ENCODE data around the gene RIMS1.
A peak's percentile ranks its signal among the peaks of the same experiment; 100 is the strongest.

RIMS1 gene

DNA sequence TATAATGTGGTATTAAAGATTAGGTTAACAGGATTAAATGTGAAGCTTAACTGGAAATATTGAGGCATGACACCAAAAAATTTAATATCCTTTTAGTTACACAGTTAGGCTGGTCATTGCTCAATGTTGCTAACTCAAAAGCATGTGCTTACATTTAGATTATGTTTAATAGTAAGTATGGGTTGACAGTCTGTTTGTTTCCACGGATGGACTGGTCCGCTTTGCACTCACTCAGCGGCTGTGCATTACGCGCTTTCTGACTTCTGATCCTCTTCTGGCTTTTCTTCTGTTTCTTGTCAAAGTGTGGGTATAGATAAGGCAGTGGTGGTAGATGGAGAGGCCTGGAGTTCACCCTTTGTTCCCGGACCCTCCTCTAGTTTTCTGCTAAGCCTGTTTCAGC, 174.9 kb downstream of the RIMS1 start:
- no peak for TF ChIP-seq CTCF (IDR thresholded peaks at IDR 0.05)

DNA sequence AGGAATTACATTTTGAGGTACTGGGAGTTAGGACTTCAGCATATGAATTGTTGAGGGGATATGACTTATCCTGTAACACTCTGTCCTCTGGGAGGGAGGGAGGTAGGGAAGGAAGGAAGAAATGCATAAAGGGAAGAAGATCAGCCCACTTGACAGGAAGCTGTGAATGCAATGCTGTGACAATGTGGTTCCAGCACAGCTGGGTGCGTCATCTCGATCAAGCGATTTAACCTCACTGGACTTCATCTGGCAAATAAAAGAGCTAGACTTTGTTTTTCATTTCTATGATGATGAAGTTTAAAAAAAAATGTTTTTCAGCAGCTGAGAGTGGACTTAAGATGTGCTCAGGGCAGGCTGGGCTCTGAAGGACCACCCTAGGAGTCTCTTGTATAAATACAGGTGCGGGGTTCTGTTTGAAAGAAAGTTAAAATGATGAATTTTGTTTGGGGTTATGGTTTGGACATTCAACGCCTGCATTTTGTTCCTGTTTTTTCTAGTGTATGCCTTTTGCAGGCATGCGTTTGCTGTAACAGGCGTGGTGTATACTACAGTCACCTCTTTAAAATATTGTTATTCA, 178.1 kb downstream of the RIMS1 start:
- no peak for TF ChIP-seq CTCF (IDR thresholded peaks at IDR 0.05)

GRCh38 chr6:72078096-72078495, 191.7 kb downstream of the RIMS1 start:
- no peak for TF ChIP-seq CTCF (IDR thresholded peaks at IDR 0.05)

GRCh38 chr6:72080260-72080941, 194.1 kb downstream of the RIMS1 start:
- no peak for TF ChIP-seq CTCF (IDR thresholded peaks at IDR 0.05)

DNA sequence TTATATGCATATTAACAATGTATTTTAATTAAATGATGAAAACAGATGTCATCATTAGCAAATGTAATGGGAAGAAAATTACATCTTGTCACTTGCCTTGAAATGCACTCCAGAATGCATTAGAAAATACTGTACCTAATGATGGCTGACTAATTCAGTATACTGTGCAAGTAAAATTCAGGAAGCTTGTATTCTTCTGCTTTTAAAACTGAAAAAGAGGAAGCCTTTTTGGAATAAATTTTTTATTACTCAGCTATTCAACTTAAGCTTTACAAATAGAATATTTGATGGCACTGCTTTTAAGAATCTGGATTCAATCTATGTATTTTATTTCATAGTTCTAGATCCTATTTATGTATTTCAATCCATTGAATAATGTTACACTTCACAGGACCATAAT, 195.5 kb downstream of the RIMS1 start:
- TF ChIP-seq CTCF (IDR thresholded peaks at IDR 0.05): no peak

GRCh38 chr6:72083976-72084375, 197.6 kb downstream of the RIMS1 start:
- TF ChIP-seq CTCF (IDR thresholded peaks at IDR 0.05): no peak

GRCh38 chr6:72084992-72085569, 198.7 kb downstream of the RIMS1 start:
- TF ChIP-seq CTCF (IDR thresholded peaks at IDR 0.05): peak; percentile 48; the same call in 1 of the 2 replicates
